Stimulated activated CD8-positive, alpha-beta memory T cell treated with anti-CD3 and anti-CD28 coated beads, Interleukin-4, amount 100 ng/mL, for 1 hour (primary cell): Measurements from ENCODE around the gene SUCO.

Experiments used
- DNase-seq, 2 donors: peaks; one replicate each; pipeline ENCODE4 v3.0.0-alpha.2; 2020; ENCODE audit warnings: low read depth in 2 of 2, low spot score in 1 of 2

The SUCO gene

GRCh38 chr1:172641492-172641891, 108.5 kb downstream of the SUCO start:
- no peak for DNase-seq

- DNase-seq: no peak
Measured at GRCh38 chr1:172642970-172643369, 110.0 kb downstream of the SUCO start.

GRCh38 chr1:172646653-172647052, 113.7 kb downstream of the SUCO start:
- no peak for DNase-seq

GRCh38 chr1:172647110-172647564, 114.2 kb downstream of the SUCO start:
- no peak for DNase-seq

GRCh38 chr1:172647987-172648386, 115.0 kb downstream of the SUCO start:
- no peak for DNase-seq

GRCh38 chr1:172650474-172651193, 117.7 kb downstream of the SUCO start:
- no peak for DNase-seq

GRCh38 chr1:172653015-172653709, 120.2 kb downstream of the SUCO start:
- no peak for DNase-seq

GRCh38 chr1:172654535-172654934, 121.6 kb downstream of the SUCO start:
- no peak for DNase-seq

- DNase-seq: no peak
Measured at GRCh38 chr1:172656576-172656975, 123.6 kb downstream of the SUCO start.

- no peak for DNase-seq
Measured at GRCh38 chr1:172657586-172657985, 124.6 kb downstream of the SUCO start.

GRCh38 chr1:172658871-172659453, 126.0 kb downstream of the SUCO start, which contains the start of gene FASLG:
Gene FASLG (plus strand): TSS chr1:172659103. CDS start chr1:172659202, 99 bp downstream.
- DNase-seq: peak; percentile 26 to 37

- DNase-seq: no peak
Measured at GRCh38 chr1:172661107-172661506, 128.2 kb downstream of the SUCO start.
